Transverse colon (tissue), 4 donors: ENCODE measurements around the gene FCHO2.

Source experiments
- CTCF ChIP-seq, 5 experiments: fragments of 200-600 bp in 3 of 5; fragments of 450-650 bp in 2 of 5; sonication (generic) in 3 of 5; IDR thresholded peaks; 1 replicate in 2 of 5; 2 replicates in 3 of 5; pipeline ENCODE4 v1.5.1; 2016 to 2017; ENCODE audit warnings: antibody characterized with exemption in 5 of 5, inconsistent platforms in 3 of 5, mild to moderate bottlenecking in 2 of 5, moderate library complexity in 1 of 5
- POLR2AphosphoS5 ChIP-seq, 3 donors: sonication (generic); formaldehyde crosslinking; IDR thresholded peaks; one replicate each; pipeline ENCODE4 v1.6.1; 2016; ENCODE audit warnings: antibody characterized with exemption in 3 of 3

GRCh38 chr5:73111536-73111935 lies 155.7 kb downstream of the FCHO2 start:
- TF ChIP-seq POLR2AphosphoS5 (IDR thresholded peaks at IDR 0.05) (no peak), CTCF (IDR thresholded peaks at IDR 0.05) (no peak)
